ENCODE data around the gene SLC38A9. TPM values are rescaled to one million over a fixed set of nuclear protein-coding genes. Genes with fewer than 3 reads are reported as not detected.

Gene SLC38A9
- polyA plus RNA-seq, 3 donors: 4.4 to 9.7 (median 5.5) TPM

DNA sequence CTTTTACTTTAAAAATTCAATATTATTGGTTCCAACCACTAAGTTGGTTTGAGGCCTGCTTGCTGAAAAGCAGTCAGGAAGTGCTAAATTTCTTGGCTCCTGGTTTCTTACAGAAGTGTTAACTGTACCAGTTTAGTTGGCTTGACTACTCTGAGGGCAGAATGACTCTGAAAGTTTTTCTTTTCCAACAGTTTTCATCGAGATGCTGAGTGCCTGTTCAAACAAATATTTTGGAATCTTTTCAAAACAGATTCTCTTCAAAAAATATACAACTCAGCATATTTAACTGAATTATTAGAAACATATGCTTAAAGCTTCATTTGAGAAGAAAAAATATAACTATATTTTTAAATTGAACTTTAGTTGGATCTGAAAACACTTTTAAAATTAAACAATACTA lies 37.0 kb downstream of the SLC38A9 start:
- 13 to 49% (median 17%) methylated on average over 1 of the region's 1 CpG for WGBS, 3 donors

GRCh38 chr5:55674340-55674739 lies 37.8 kb downstream of the SLC38A9 start:
- 42 to 76% (median 74%) methylated on average over 2 of the region's 2 CpGs for WGBS, 3 donors
- H3K27ac ChIP-seq (ENCODE audit: low read depth, low read length): no peak overlapping the region

More for the DNA sequence above, 37.0 kb downstream of the SLC38A9 start:
- no peak overlapping the region for H3K27ac ChIP-seq (ENCODE audit: low read depth, low read length)

DNA sequence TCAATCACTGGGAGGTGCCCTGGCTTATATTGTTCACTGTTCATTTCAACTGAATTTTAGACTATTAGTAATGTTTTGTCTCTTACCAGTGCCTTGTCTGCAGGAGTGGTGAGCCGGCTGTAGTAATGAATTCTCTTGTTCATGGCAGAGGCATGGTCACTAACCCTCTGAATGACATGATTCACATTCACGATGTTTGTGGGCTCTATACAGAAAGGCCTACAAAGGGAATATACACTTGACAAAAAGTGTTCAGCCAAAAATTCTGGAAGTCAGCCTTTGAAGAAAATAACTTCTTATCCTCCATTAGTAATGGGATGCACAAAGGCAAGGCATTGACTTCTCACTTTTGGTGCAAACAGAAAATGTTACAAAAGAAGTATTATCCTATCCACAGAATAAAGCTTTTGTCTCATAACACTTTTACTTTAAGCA lies 39.6 kb downstream of the SLC38A9 start:
- no peak overlapping the region for H3K27ac ChIP-seq (ENCODE audit: low read depth, low read length)
- WGBS, 3 donors: 63 to 88% (median 80%) methylated on average over 2 of the region's 2 CpGs

DNA sequence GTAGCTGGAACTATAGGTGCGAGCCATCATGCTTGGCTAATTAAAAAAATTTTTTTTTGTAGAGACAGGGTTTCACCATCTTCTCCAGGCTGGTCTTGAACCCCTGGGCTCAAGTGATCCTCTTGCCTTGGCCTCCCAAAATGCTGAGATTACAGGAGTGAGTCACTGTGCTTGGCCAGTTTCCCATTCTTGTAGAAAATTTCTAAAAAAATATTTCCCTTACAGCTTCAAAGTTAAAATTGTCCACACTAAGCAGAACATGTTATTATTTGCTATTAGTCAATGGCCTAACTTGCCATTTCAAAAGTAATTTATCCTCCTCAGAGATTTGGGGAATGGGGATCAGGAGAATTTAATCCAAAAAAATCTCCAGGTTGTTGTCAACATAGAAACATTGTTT lies 40.1 kb downstream of the SLC38A9 start:
- 90 to 100% (median 100%) methylated on average over 1 of the region's 1 CpG for WGBS, 3 donors
- H3K27ac ChIP-seq (ENCODE audit: low read depth, low read length): no peak overlapping the region

GRCh38 chr5:55668356-55668755 lies 43.8 kb downstream of the SLC38A9 start:
- no peak overlapping the region for H3K27ac ChIP-seq (ENCODE audit: low read depth, low read length)

DNA sequence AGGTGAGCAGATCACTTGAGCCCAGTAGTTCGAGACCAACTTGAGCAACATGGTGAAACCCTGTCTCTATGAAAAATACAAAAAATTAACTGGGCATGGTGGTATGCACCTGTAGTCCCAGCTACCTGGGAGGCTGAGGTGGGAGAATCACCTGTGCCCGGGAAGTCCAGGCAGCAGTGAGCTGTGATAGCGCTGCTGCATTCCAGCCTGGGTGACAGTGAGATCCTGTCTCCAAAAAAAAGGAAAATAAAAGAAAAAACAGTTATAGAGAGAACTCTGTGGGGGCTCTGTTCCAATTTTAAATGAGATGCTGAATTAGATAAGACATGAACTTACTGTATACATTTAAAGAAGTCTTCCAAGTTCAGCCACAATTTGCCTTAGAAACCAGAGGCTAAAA lies 44.2 kb downstream of the SLC38A9 start:
- 98 to 100% (median 99%) methylated on average over 3 of the region's 3 CpGs for WGBS, 3 donors
- H3K27ac ChIP-seq (ENCODE audit: low read depth, low read length): no peak overlapping the region

GRCh38 chr5:55665065-55665464 lies 47.1 kb downstream of the SLC38A9 start:
- 75 to 83% (median 75%) methylated on average over 8 of the region's 8 CpGs for WGBS, 3 donors
- no peak overlapping the region for H3K27ac ChIP-seq (ENCODE audit: low read depth, low read length)

GRCh38 chr5:55657443-55657842 lies 54.7 kb downstream of the SLC38A9 start:
- WGBS, 3 donors: 68 to 79% (median 75%) methylated on average over 2 of the region's 2 CpGs
- no peak overlapping the region for H3K27ac ChIP-seq (ENCODE audit: low read depth, low read length)

GRCh38 chr5:55650386-55650785 lies 61.7 kb downstream of the SLC38A9 start:
- H3K27ac ChIP-seq (ENCODE audit: low read depth, low read length): no peak overlapping the region
- WGBS, 3 donors: 26 to 66% (median 31%) methylated on average over 3 of the region's 3 CpGs

GRCh38 chr5:55649963-55650362 lies 62.2 kb downstream of the SLC38A9 start:
- H3K27ac ChIP-seq (ENCODE audit: low read depth, low read length): no peak overlapping the region

DNA sequence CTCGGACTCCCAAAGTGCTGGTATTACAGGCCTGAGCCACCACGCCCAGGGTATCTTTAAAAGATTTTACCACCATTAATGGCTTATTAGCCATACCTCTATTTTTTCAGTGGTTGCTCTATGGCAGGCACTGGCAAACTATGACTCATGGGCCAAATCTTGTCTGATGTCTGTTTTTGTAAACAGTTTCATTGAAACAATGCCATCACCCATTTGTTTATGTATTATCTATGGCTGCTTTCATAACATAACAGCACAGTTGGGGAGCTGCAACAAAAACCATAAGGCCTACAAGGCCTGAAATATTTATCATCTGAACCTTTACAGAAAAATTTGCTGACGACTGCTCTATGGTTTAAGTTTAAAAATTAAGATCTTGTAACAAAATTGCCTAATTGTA lies 66.8 kb downstream of the SLC38A9 start:
- WGBS, 3 donors: 90 to 93% (median 90%) methylated on average over 3 of the region's 3 CpGs

DNA sequence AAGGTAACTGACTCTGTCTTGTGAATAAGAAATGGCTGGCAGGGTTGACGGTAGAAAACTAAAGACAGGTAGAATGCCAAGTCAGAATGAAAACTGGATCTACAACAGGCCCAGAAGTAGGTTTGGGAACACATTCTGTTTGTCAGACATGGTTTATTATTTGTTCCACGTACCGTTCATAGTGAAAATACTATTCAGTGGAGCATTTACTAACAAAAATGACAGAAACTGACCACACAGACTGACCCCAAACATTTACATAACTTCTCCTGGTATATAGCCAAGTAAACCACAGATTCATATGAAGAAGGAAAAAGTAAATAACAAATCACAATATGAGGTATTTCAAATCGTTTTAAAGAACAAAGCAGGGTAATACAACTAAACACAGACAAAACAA lies 73.7 kb downstream of the SLC38A9 start:
- WGBS, 3 donors: 28 to 68% (median 46%) methylated on average over 4 of the region's 4 CpGs
- H3K27ac ChIP-seq (ENCODE audit: low read depth, low read length): no peak overlapping the region

More for the DNA sequence above, 66.8 kb downstream of the SLC38A9 start:
- no peak overlapping the region for H3K27ac ChIP-seq (ENCODE audit: low read depth, low read length)

GRCh38 chr5:55638051-55638450 lies 74.1 kb downstream of the SLC38A9 start:
- WGBS, 3 donors: 84 to 87% (median 87%) methylated on average over 2 of the region's 2 CpGs
- H3K27ac ChIP-seq (ENCODE audit: low read depth, low read length): no peak overlapping the region

- 26 to 29% (median 27%) methylated on average over 3 of the region's 3 CpGs for WGBS, 3 donors
- H3K27ac ChIP-seq (ENCODE audit: low read depth, low read length): no peak overlapping the region
These were observed 75.4 kb downstream of the SLC38A9 start for GRCh38 chr5:55636683-55637082.

DNA sequence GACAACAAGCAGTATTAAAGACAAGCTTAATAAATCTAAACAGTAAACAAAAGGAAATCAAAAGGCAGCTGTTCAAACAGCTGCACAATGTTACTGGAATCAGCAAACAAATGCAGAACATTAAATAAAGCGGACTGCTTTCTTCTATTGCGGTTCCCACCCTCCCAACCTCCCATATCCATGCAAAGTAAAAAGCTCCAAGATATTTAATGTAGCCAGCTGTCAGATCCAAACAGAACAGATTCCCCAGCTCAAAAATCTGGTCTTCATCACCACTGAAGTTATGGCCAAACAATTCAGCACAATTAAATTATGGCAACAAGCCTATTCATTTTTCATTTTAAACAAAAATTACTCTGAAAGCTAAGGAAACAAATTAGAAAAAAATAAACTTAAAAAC lies 75.9 kb downstream of the SLC38A9 start:
- 19 to 59% (median 56%) methylated on average over 2 of the region's 2 CpGs for WGBS, 3 donors
- H3K27ac ChIP-seq (ENCODE audit: low read depth, low read length): peak overlapping the region; percentile 75

GRCh38 chr5:55634866-55635265 lies 77.3 kb downstream of the SLC38A9 start:
- no peak overlapping the region for H3K27ac ChIP-seq (ENCODE audit: low read depth, low read length)

DNA sequence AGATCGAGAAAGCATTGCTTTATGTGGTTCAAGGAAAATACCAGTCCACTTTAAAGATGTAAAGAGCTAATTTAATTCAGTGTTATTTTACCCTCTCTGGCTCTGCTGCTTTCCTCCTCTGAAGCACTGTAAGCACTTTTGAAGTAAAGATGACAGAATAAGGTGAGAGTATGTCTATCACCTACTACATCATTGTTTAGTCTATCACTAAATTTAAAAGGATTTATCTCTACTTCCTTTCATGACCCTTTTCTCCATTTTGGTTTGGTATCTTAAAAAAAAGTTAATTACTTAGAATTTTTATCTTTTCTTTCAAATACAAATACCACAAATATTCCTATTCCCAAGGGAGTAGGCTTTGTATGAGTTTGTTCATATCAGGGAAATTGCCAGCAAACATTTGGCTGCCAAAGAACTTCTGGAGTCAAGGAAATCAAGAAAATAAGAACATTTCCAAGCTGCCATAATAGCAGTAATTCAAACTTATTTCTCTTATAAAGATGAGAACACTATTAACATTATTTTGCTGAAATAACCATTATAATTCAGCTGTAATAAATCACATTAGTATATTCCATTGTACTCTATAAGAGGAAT lies 77.8 kb downstream of the SLC38A9 start:
- no peak overlapping the region for H3K27ac ChIP-seq (ENCODE audit: low read depth, low read length)
- 43 to 79% (median 56%) methylated on average over 1 of the region's 1 CpG for WGBS, 3 donors

DNA sequence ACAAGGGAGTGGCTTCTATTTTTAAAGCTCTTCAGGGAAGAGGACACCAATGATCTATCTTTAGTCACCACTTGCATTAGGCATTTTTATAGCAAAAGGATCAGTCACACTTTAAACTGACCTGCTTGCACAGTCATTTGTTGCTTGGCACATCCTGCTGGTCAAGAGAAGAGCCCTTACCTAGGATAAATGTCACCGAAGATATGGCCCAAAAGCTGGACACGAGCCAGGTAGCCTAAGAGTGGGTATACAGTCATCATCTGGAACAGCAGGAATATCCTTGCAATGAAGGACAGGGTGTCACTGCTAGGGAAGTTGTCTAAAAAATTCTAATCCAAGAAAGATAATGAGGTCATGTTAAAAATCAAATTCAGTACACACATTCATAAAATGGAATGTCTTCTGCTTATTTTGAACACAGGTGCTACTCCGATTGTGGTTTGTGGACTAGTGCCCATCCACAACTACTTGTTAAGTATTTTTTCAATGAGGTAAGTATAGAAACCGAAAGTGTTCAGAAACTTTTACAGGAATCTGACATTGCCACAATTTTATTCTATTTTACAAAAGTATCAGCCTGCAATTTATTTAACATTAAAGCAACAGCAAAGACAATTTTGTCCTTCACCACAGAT lies 78.4 kb downstream of the SLC38A9 start:
- no peak overlapping the region for H3K27ac ChIP-seq (ENCODE audit: low read depth, low read length)
- WGBS, 3 donors: 49 to 50% (median 50%) methylated on average over 4 of the region's 4 CpGs

- 82 to 89% (median 87%) methylated on average over 5 of the region's 5 CpGs for WGBS, 3 donors
- no peak overlapping the region for H3K27ac ChIP-seq (ENCODE audit: low read depth, low read length)
These were observed 82.3 kb downstream of the SLC38A9 start for GRCh38 chr5:55629815-55630214.

- no peak overlapping the region for H3K27ac ChIP-seq (ENCODE audit: low read depth, low read length)
- 62 to 71% (median 64%) methylated on average over 3 of the region's 3 CpGs for WGBS, 3 donors
These were observed 85.3 kb downstream of the SLC38A9 start for GRCh38 chr5:55626790-55627189.
